ENCODE measurements around the gene SNORC. TPM values are rescaled to one million over a fixed set of nuclear protein-coding genes. Genes with fewer than 3 reads are reported as not detected.

SNORC gene
- total and polyA plus RNA-seq, 2 of the 13 experiments (the other 11 are each of a cell fraction or from before 2014, with no cell fraction given): 59.1 to 86.1 TPM

GRCh38 chr2:232898592-232899543 lies 28.8 kb downstream of the SNORC start (continued):
- TF ChIP-seq PLRG1 (conservative IDR thresholded peaks at IDR 0.05) (0 out of 2 replicates have a peak, but pooled peaks have one; percentile 9), ZNF770 (CRISPR knock-in tag; IDR thresholded peaks at IDR 0.05) (no peak), MEF2D (CRISPR knock-in tag; IDR thresholded peaks at IDR 0.05) (no peak), NFKBIZ (CRISPR knock-in tag; IDR thresholded peaks at IDR 0.05) (no peak), MEIS2 (CRISPR knock-in tag; IDR thresholded peaks at IDR 0.05) (no peak), RARG (CRISPR knock-in tag; IDR thresholded peaks at IDR 0.05; ENCODE audit: low read depth) (no peak), MLX (CRISPR knock-in tag; IDR thresholded peaks at IDR 0.05) (no peak), ZFY (CRISPR knock-in tag; IDR thresholded peaks at IDR 0.05) (no peak), ZNF598 (CRISPR knock-in tag; IDR thresholded peaks at IDR 0.05; ENCODE audit: borderline replicate concordance) (no peak), ZFP36L1 (CRISPR knock-in tag; IDR thresholded peaks at IDR 0.05) (no peak), ZBTB43 (CRISPR knock-in tag; conservative IDR thresholded peaks at IDR 0.05) (no peak)
